ENCODE results near the gene UGGT1.

The UGGT1 gene

DNA sequence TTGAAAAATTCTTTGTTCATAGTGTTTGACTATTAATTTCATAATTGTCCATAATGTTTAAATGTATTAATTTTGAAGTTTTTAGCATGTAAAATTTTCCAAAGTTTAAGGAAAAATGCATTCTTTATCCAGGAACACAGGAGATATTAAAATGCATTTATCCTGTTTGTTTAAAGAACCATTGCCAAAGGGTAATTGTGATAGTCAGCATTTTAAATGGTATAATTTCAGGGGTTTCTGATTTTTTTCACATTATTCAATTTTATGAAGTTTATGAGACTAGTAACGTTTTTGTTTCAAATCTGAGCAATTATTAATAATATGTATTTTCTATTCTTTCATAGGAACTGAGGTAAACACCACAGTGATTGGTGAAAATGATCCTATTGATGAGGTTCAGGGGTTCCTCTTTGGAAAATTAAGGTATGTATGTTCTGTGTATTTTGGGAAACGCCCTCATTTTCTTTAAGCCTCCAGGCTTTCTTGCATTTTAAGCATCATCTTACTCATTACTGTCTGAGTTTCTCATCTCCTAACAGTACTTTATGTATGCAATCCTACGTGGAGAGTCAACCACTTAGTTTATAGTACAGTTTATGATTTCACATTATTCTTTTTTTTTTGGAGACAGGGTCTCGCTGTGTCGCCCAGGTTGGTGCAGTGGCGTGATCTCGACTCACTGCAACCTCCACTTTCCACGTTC, 25.1 kb downstream of the UGGT1 start:
- Histone ChIP-seq H3K4me1 (ENCODE audit: control insufficient read depth in 1 of 2, insufficient read depth in 2 of 2, low read length in 2 of 2) (no peaks in the 10 kb centered on the region), H3K79me1 (ENCODE audit: low read length) (no peaks in the 10 kb centered on the region), H3K36me3 (ENCODE audit: control insufficient read depth in 1 of 2, insufficient read depth in 2 of 2, low read length in 2 of 2) (peaks cover 21 to 23% of the 10 kb centered on the region in 2 experiments), H3K4ac (ENCODE audit: low read depth, low read length) (no peak overlapping the region), H2AFZ (ENCODE audit: insufficient read depth, low read length, poor library complexity) (no peak overlapping the region), H3K9me3 (ENCODE audit: insufficient read depth, low read depth, low read length) (peaks cover 1% of the 10 kb centered on the region), H2AK5ac (ENCODE audit: low read length) (no peak overlapping the region), H3K27me3 (ENCODE audit: insufficient read depth, low read length) (no peaks in the 10 kb centered on the region), H4K91ac (ENCODE audit: low read depth, low read length) (no peak overlapping the region), H2BK12ac (ENCODE audit: low read length) (no peak overlapping the region), H2BK120ac (ENCODE audit: insufficient read depth, low read length, poor library complexity) (no peak overlapping the region), H2BK5ac (ENCODE audit: low read depth, low read length, poor library complexity) (no peak overlapping the region), H3K79me2 (ENCODE audit: control insufficient read depth, insufficient read depth, low read length, poor library complexity) (no peaks in the 10 kb centered on the region), H3K4me2 (ENCODE audit: low read length) (no peak overlapping the region), H3K9ac (ENCODE audit: low read length) (no peak overlapping the region), H3K23ac (ENCODE audit: low read length) (no peak overlapping the region), H3K14ac (ENCODE audit: low read length) (no peak overlapping the region), H4K12ac (ENCODE audit: low read depth, low read length) (no peak overlapping the region), H3K4me3 (ENCODE audit: low read depth, low read length) (no peak overlapping the region), H3K27ac (ENCODE audit: low read depth, low read length) (no peak overlapping the region), H4K8ac (ENCODE audit: low read depth, low read length) (no peak overlapping the region), H3K18ac (ENCODE audit: low read length) (no peak overlapping the region)
- no CpG with 5 or more reads among the region's 8 CpGs for WGBS (ENCODE audit: extremely low coverage, insufficient coverage, insufficient read length)
- DNase-seq: no peak

DNA sequence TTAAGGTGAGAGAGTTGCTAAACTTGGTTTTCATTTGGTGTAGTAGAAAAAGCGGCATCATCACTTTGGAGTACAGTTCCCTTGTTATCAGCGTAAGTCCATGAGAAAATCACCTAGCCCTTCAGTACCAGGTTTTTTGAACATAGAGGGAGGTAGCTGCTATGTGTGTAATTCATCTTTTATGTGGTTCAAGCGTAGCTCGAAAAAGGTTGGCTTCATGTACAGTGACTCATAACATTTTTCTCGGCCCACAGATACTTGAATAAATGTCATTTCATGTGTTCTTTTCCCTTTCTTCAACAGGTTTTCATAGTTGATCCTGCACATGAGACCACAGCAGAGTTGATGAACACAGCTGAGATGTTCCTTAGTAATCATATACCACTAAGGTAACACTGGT, 43.6 kb downstream of the UGGT1 start:
- H3K4me2 ChIP-seq (ENCODE audit: low read length): no peak overlapping the region
- no peak overlapping the region for H4K91ac ChIP-seq (ENCODE audit: low read depth, low read length)
- H3K4me3 ChIP-seq (ENCODE audit: low read depth, low read length): no peak overlapping the region
- H3K36me3 ChIP-seq (ENCODE audit: control insufficient read depth in 1 of 2, insufficient read depth in 2 of 2, low read length in 2 of 2): peaks cover 26 to 40% of the 10 kb centered on the region in 2 experiments
- no peak overlapping the region for H2BK120ac ChIP-seq (ENCODE audit: insufficient read depth, low read length, poor library complexity)
- peak in 1 of 2 donors; percentile 27 for DNase-seq
- no peak overlapping the region for H3K27ac ChIP-seq (ENCODE audit: low read depth, low read length)
- WGBS (ENCODE audit: extremely low coverage, insufficient coverage, insufficient read length): no CpG with 5 or more reads among the region's 5 CpGs
- no peak overlapping the region for H3K23ac ChIP-seq (ENCODE audit: low read length)
- no peaks in the 10 kb centered on the region for H3K4me1 ChIP-seq (ENCODE audit: control insufficient read depth in 1 of 2, insufficient read depth in 2 of 2, low read length in 2 of 2)
- H4K8ac ChIP-seq (ENCODE audit: low read depth, low read length): no peak overlapping the region
- no peaks in the 10 kb centered on the region for H3K9me3 ChIP-seq (ENCODE audit: insufficient read depth, low read depth, low read length)
- H3K9ac ChIP-seq (ENCODE audit: low read length): no peak overlapping the region
- no peaks in the 10 kb centered on the region for H3K79me2 ChIP-seq (ENCODE audit: control insufficient read depth, insufficient read depth, low read length, poor library complexity)
- no peak overlapping the region for H3K18ac ChIP-seq (ENCODE audit: low read length)
- no peak overlapping the region for H2AFZ ChIP-seq (ENCODE audit: insufficient read depth, low read length, poor library complexity)
- no peak overlapping the region for H3K14ac ChIP-seq (ENCODE audit: low read length)
- H2BK5ac ChIP-seq (ENCODE audit: low read depth, low read length, poor library complexity): no peak overlapping the region
- no peak overlapping the region for H2AK5ac ChIP-seq (ENCODE audit: low read length)
- H2BK12ac ChIP-seq (ENCODE audit: low read length): no peak overlapping the region
- H3K4ac ChIP-seq (ENCODE audit: low read depth, low read length): no peak overlapping the region
- no peaks in the 10 kb centered on the region for H3K79me1 ChIP-seq (ENCODE audit: low read length)
- no peak overlapping the region for H4K12ac ChIP-seq (ENCODE audit: low read depth, low read length)
- no peaks in the 10 kb centered on the region for H3K27me3 ChIP-seq (ENCODE audit: insufficient read depth, low read length)

DNA sequence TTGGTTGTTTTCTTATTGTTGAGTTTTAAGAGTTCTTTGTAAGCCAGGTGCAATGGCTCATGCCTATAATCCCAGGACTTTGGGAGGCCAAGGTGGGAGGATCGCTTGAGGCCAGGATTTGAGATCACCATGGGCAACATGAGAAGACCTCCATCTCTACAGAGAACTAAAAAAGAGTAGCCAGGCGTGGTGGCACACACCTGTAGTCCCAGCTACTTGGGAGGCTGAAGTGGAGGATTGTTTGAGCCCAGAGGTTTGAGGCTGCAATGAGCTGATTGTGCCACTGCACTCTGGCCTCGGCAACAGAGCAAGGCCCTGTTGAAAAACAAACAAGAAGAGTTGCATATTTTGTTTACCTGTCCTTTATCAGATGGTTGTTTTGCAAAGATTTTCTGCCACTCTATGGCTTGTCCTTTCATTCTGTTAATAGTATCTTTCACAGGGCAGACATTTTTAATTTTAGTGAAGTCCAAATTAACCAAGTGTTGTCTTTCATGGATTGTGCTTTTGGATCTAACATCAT, 46.2 kb downstream of the UGGT1 start:
- Histone ChIP-seq H2BK12ac (ENCODE audit: low read length) (no peak overlapping the region), H3K4me3 (ENCODE audit: low read depth, low read length) (no peak overlapping the region), H3K9ac (ENCODE audit: low read length) (no peak overlapping the region), H2AK5ac (ENCODE audit: low read length) (no peak overlapping the region), H3K27me3 (ENCODE audit: insufficient read depth, low read length) (no peaks in the 10 kb centered on the region), H3K23ac (ENCODE audit: low read length) (no peak overlapping the region), H3K4me1 (ENCODE audit: control insufficient read depth in 1 of 2, insufficient read depth in 2 of 2, low read length in 2 of 2) (no peaks in the 10 kb centered on the region), H4K8ac (ENCODE audit: low read depth, low read length) (no peak overlapping the region), H3K79me2 (ENCODE audit: control insufficient read depth, insufficient read depth, low read length, poor library complexity) (no peaks in the 10 kb centered on the region), H2BK120ac (ENCODE audit: insufficient read depth, low read length, poor library complexity) (no peak overlapping the region), H3K18ac (ENCODE audit: low read length) (no peak overlapping the region), H2AFZ (ENCODE audit: insufficient read depth, low read length, poor library complexity) (no peak overlapping the region), H2BK5ac (ENCODE audit: low read depth, low read length, poor library complexity) (no peak overlapping the region), H3K4me2 (ENCODE audit: low read length) (no peak overlapping the region), H3K27ac (ENCODE audit: low read depth, low read length) (no peak overlapping the region), H3K14ac (ENCODE audit: low read length) (no peak overlapping the region), H3K79me1 (ENCODE audit: low read length) (no peaks in the 10 kb centered on the region), H4K91ac (ENCODE audit: low read depth, low read length) (no peak overlapping the region), H4K12ac (ENCODE audit: low read depth, low read length) (no peak overlapping the region), H3K9me3 (ENCODE audit: insufficient read depth, low read depth, low read length) (no peaks in the 10 kb centered on the region), H3K4ac (ENCODE audit: low read depth, low read length) (no peak overlapping the region), H3K36me3 (ENCODE audit: control insufficient read depth in 1 of 2, insufficient read depth in 2 of 2, low read length in 2 of 2) (peaks cover 30 to 45% of the 10 kb centered on the region in 2 experiments)
- no peak for DNase-seq
- WGBS (ENCODE audit: extremely low coverage, insufficient coverage, insufficient read length): no CpG with 5 or more reads among the region's 3 CpGs

DNA sequence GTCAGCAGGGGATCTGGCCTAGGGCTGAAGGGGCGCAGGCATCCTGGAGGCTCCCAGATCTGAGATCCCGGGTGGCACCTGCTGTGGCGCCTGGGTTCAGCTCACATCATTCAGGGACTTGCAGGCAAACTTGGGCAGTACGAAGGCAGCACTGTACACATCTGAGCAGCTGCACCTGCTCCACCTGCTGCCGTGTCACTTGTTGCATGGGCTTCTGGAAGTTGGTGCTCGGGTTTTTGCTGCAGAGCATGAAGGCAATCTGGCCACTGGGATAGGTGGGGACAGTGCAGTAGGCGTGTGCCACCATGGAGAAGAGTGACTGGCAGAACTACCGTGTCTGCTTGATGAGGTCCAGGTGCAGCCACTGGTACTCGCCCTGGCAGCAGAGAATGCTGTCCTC, 48.6 kb downstream of the UGGT1 start:
- H3K4ac ChIP-seq (ENCODE audit: low read depth, low read length): no peak overlapping the region
- no peak overlapping the region for H4K12ac ChIP-seq (ENCODE audit: low read depth, low read length)
- no peak overlapping the region for H2BK12ac ChIP-seq (ENCODE audit: low read length)
- DNase-seq: no peak
- no CpG with 5 or more reads among the region's 9 CpGs for WGBS (ENCODE audit: extremely low coverage, insufficient coverage, insufficient read length)
- H3K79me2 ChIP-seq (ENCODE audit: control insufficient read depth, insufficient read depth, low read length, poor library complexity): no peaks in the 10 kb centered on the region
- no peak overlapping the region for H3K18ac ChIP-seq (ENCODE audit: low read length)
- H3K4me1 ChIP-seq (ENCODE audit: control insufficient read depth in 1 of 2, insufficient read depth in 2 of 2, low read length in 2 of 2): no peaks in the 10 kb centered on the region
- H2BK120ac ChIP-seq (ENCODE audit: insufficient read depth, low read length, poor library complexity): no peak overlapping the region
- peaks cover 25 to 33% of the 10 kb centered on the region in 2 experiments for H3K36me3 ChIP-seq (ENCODE audit: control insufficient read depth in 1 of 2, insufficient read depth in 2 of 2, low read length in 2 of 2)
- H3K9me3 ChIP-seq (ENCODE audit: insufficient read depth, low read depth, low read length): no peaks in the 10 kb centered on the region
- no peak overlapping the region for H4K91ac ChIP-seq (ENCODE audit: low read depth, low read length)
- no peak overlapping the region for H3K23ac ChIP-seq (ENCODE audit: low read length)
- no peak overlapping the region for H2BK5ac ChIP-seq (ENCODE audit: low read depth, low read length, poor library complexity)
- H3K27ac ChIP-seq (ENCODE audit: low read depth, low read length): no peak overlapping the region
- no peaks in the 10 kb centered on the region for H3K79me1 ChIP-seq (ENCODE audit: low read length)
- no peak overlapping the region for H2AFZ ChIP-seq (ENCODE audit: insufficient read depth, low read length, poor library complexity)
- H2AK5ac ChIP-seq (ENCODE audit: low read length): no peak overlapping the region
- H4K8ac ChIP-seq (ENCODE audit: low read depth, low read length): no peak overlapping the region
- H3K14ac ChIP-seq (ENCODE audit: low read length): no peak overlapping the region
- H3K27me3 ChIP-seq (ENCODE audit: insufficient read depth, low read length): no peaks in the 10 kb centered on the region
- H3K9ac ChIP-seq (ENCODE audit: low read length): no peak overlapping the region
- H3K4me2 ChIP-seq (ENCODE audit: low read length): no peak overlapping the region
- peak overlapping the region; percentile 40 for H3K4me3 ChIP-seq (ENCODE audit: low read depth, low read length)

Measured in trophoblast cell (in vitro differentiated cells and primary cell).